ENCODE results near the gene ARPC1A.
"Not testable (repeated sequence)": the region's sequence is repeated elsewhere in the genome, so short reads cannot be mapped to it uniquely, and the experiment has no call there.

The ARPC1A gene

DNA sequence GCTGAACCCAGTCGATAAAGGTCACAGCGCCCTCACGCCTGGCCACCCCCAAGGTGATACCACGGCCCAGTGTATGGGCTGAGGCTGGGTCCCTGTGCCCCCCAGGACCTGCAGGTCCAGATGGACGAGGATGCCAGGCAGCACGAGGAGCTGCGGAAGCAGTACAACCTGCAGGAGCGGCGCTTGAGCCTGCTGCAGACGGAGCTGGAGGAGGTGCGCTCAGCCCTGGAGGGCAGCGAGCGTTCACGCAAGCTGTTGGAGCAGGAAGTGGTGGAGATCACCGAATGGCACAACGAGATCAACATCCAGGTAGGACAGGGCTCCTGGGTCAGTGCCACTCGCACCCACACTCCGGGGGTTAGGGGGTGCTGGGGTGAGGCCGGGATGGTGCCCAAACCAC is 24.2 kb upstream of the ARPC1A start:
- DNase-seq (ENCODE audit: insufficient read length) (no peak), FAIRE-seq (no peak)
- no peak for TF ChIP-seq POLR2A (IDR thresholded peaks at IDR 0.05; ENCODE audit: low read depth, low read length)
- TF ChIP-seq POLR2AphosphoS5 (IDR thresholded peaks at IDR 0.05; ENCODE audit: low read depth, low read length), result no peak
- TF ChIP-seq TAF1 (IDR thresholded peaks at IDR 0.05; ENCODE audit: borderline replicate concordance, low read depth, low read length), result no peak

- FAIRE-seq (no peak), DNase-seq (ENCODE audit: insufficient read length) (no peak)
- TF ChIP-seq POLR2A (IDR thresholded peaks at IDR 0.05; ENCODE audit: low read depth, low read length) (no peak), TAF1 (IDR thresholded peaks at IDR 0.05; ENCODE audit: borderline replicate concordance, low read depth, low read length) (no peak), POLR2AphosphoS5 (IDR thresholded peaks at IDR 0.05; ENCODE audit: low read depth, low read length) (no peak)
Measured at GRCh38 chr7:99305473-99306260, 20.0 kb upstream of the ARPC1A start.

GRCh38 chr7:99308461-99309074 is 17.1 kb upstream of the ARPC1A start:
- FAIRE-seq (no peak), DNase-seq (ENCODE audit: insufficient read length) (no peak)
- TF ChIP-seq TAF1 (IDR thresholded peaks at IDR 0.05; ENCODE audit: borderline replicate concordance, low read depth, low read length) (no peak), POLR2A (IDR thresholded peaks at IDR 0.05; ENCODE audit: low read depth, low read length) (no peak), POLR2AphosphoS5 (IDR thresholded peaks at IDR 0.05; ENCODE audit: low read depth, low read length) (no peak)

GRCh38 chr7:99309111-99309510 is 16.6 kb upstream of the ARPC1A start:
- no peak for TF ChIP-seq POLR2A (IDR thresholded peaks at IDR 0.05; ENCODE audit: low read depth, low read length)
- no peak for TF ChIP-seq POLR2AphosphoS5 (IDR thresholded peaks at IDR 0.05; ENCODE audit: low read depth, low read length)
- TF ChIP-seq TAF1 (IDR thresholded peaks at IDR 0.05; ENCODE audit: borderline replicate concordance, low read depth, low read length), result no peak
- FAIRE-seq (no peak), DNase-seq (ENCODE audit: insufficient read length) (no peak)

DNA sequence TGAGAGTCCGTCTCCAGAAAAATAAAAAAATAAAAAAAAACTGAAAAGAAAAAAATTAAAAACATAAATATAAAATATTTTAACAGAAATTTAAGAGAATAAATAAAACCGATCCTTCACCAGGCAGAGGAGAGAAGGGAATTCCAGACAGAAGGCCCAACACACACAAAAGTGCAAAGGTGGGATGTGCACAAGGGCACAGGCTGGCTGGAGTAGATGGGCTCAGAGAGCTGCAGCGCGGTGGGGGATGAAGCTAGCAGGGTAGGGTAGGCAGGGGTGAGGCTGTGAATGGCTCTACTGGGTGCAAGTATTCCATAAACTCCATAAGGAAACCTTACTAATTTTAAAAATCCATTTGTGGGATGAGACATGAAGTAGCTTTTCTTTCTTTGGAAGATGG is 15.7 kb upstream of the ARPC1A start:
- FAIRE-seq (no peak), DNase-seq (ENCODE audit: insufficient read length) (no peak)
- TF ChIP-seq POLR2AphosphoS5 (IDR thresholded peaks at IDR 0.05; ENCODE audit: low read depth, low read length), result no peak
- TF ChIP-seq TAF1 (IDR thresholded peaks at IDR 0.05; ENCODE audit: borderline replicate concordance, low read depth, low read length), result no peak
- no peak for TF ChIP-seq POLR2A (IDR thresholded peaks at IDR 0.05; ENCODE audit: low read depth, low read length)

GRCh38 chr7:99311702-99312101 is 14.0 kb upstream of the ARPC1A start:
- DNase-seq (ENCODE audit: insufficient read length) (no peak), FAIRE-seq (no peak)

DNA sequence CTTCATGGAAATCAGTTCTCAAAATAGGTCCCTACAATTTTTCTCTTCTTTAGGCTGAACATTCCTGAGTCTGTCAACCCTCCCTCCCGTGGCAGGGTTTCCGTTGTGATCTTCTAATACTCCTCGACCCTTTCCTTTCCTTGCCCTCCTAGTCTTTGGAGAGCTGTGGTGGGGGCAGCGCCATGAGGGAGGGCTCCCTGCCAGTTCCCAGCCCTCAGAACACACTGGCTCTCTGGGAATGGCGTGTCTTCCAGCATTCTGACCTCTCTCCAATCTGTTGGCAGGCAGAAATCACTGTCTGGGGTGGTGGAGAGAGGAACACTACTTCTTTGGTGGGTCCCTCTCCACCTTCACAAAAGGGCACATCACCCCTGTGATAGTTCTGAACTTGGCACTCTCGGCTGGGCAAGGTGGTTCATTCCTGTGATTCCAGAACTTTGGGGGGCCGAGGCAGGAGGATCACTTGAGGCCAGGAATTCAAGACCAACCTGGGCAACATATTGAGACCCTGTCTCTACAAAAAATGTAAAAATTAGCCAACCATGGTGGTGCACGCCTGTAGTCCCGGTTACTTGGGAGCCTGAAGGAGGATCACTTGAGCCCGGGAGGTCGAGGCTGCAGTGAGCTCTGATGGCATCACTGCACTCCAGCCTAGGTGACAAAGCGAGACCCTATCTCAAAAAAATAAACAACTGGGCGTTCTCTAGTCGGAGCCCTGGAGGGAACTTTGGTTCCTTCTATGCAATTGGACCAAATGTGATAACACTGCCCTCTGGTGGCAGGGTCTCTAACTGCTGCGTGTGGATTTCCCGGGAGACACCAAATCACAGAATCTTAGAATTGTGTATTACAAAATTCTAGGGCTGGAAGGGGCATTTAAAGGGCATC is 13.1 kb upstream of the ARPC1A start:
- DNase-seq (ENCODE audit: insufficient read length) (no peak), FAIRE-seq (peak; percentile 33)
- TF ChIP-seq POLR2AphosphoS5 (IDR thresholded peaks at IDR 0.05; ENCODE audit: low read depth, low read length) (no peak), POLR2A (IDR thresholded peaks at IDR 0.05; ENCODE audit: low read depth, low read length) (no peak), TAF1 (IDR thresholded peaks at IDR 0.05; ENCODE audit: borderline replicate concordance, low read depth, low read length) (no peak)

More at GRCh38 chr7:99311702-99312101, 14.0 kb upstream of the ARPC1A start:
- TF ChIP-seq TAF1 (IDR thresholded peaks at IDR 0.05; ENCODE audit: borderline replicate concordance, low read depth, low read length) (no peak), POLR2A (IDR thresholded peaks at IDR 0.05; ENCODE audit: low read depth, low read length) (no peak), POLR2AphosphoS5 (IDR thresholded peaks at IDR 0.05; ENCODE audit: low read depth, low read length) (no peak)

- TF ChIP-seq TAF1 (IDR thresholded peaks at IDR 0.05; ENCODE audit: borderline replicate concordance, low read depth, low read length) (no peak), POLR2A (IDR thresholded peaks at IDR 0.05; ENCODE audit: low read depth, low read length) (no peak), POLR2AphosphoS5 (IDR thresholded peaks at IDR 0.05; ENCODE audit: low read depth, low read length) (no peak)
- peak; percentile 40 for FAIRE-seq
- no peak for DNase-seq (ENCODE audit: insufficient read length)
Measured at GRCh38 chr7:99313204-99313573, 12.5 kb upstream of the ARPC1A start.

GRCh38 chr7:99314504-99314903 is 11.2 kb upstream of the ARPC1A start:
- DNase-seq (ENCODE audit: insufficient read length), result no peak
- peak; percentile 62 for FAIRE-seq
- TF ChIP-seq TAF1 (IDR thresholded peaks at IDR 0.05; ENCODE audit: borderline replicate concordance, low read depth, low read length), result no peak
- TF ChIP-seq POLR2A (IDR thresholded peaks at IDR 0.05; ENCODE audit: low read depth, low read length), result no peak
- TF ChIP-seq POLR2AphosphoS5 (IDR thresholded peaks at IDR 0.05; ENCODE audit: low read depth, low read length), result no peak

GRCh38 chr7:99320371-99320770 is 5.3 kb upstream of the ARPC1A start:
- no peak for DNase-seq (ENCODE audit: insufficient read length)
- no peak for TF ChIP-seq POLR2AphosphoS5 (IDR thresholded peaks at IDR 0.05; ENCODE audit: low read depth, low read length)
- no peak for TF ChIP-seq POLR2A (IDR thresholded peaks at IDR 0.05; ENCODE audit: low read depth, low read length)
- TF ChIP-seq TAF1 (IDR thresholded peaks at IDR 0.05; ENCODE audit: borderline replicate concordance, low read depth, low read length), result no peak
- no peak for FAIRE-seq

DNA sequence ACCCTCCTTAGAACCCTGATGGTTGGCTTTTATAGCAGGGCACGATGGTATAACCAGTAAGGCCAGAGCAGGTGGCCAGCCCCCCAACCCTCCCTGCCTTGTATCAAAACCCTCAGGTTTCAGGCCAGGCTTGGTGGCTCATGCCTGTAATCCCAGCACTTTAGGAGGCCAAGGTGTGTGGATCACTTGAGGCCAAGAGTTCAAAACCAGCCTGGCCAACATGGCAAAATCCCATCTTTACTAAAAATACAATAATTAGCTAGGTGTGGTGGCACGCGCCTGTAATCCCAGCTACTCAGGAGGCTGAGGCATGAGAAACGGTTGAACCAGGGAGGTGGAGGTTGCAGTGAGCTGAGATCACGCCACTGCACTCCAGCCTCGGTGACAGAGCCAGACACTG is 3.0 kb upstream of the ARPC1A start:
- FAIRE-seq; DNase-seq (ENCODE audit: insufficient read length): not testable (repeated sequence)

All from GM12892 (cell line).